DND-41 (cell line): ENCODE measurements around the gene PTPRN2.

Experiments
- ATAC-seq: fragments of 200-7000 bp; cut with Tn5 transposase; 3 replicates; pipeline ENCODE4 v1.9.1; 2021; ENCODE audit warnings: low read depth; ENCODE audit not compliant: insufficient read depth
- DNase-seq: peaks from one replicate; pipeline ENCODE4 v3.0.0-alpha.2; 2020
- H2AFZ ChIP-seq: 2 replicates; pipeline ENCODE4 v1.6.0; 2012; ENCODE audit warnings: low read depth, low read length
- H3K27ac ChIP-seq: 2 replicates; pipeline ENCODE4 v1.5.1; 2012; ENCODE audit warnings: low read length, inconsistent platforms
- H3K27me3 ChIP-seq: fragments of 200-600 bp; sonication (generic); 2 replicates; pipeline ENCODE4 v1.6.0; 2012; ENCODE audit warnings: low read length, mild to moderate bottlenecking, inconsistent platforms; ENCODE audit not compliant: insufficient read depth, poor library complexity
- H3K36me3 ChIP-seq: 2 replicates; pipeline ENCODE4 v1.5.1; 2012; ENCODE audit warnings: low read length, inconsistent platforms; ENCODE audit not compliant: insufficient read depth
- H3K4me1 ChIP-seq: 2 replicates; pipeline ENCODE4 v1.5.1; 2012; ENCODE audit warnings: mild to moderate bottlenecking, low read length; ENCODE audit not compliant: insufficient read depth
- H3K4me2 ChIP-seq: 2 replicates; pipeline ENCODE4 v1.6.0; 2012; ENCODE audit warnings: mild to moderate bottlenecking, moderate library complexity, low read length, inconsistent platforms; ENCODE audit not compliant: insufficient read depth
- H3K4me3 ChIP-seq, 2 experiments: fragments of 200-600 bp in 1 of 2; shearing (Covaris generic) in 1 of 2; 2 replicates each; pipeline ENCODE4 v1.5.1; 2012 to 2016; ENCODE audit warnings: inconsistent platforms in 2 of 2, low read length in 2 of 2, mild to moderate bottlenecking in 2 of 2, low read depth in 1 of 2, moderate library complexity in 1 of 2
- H3K79me2 ChIP-seq: 2 replicates; pipeline ENCODE4 v1.6.0; 2012; ENCODE audit warnings: low read length, inconsistent platforms; ENCODE audit not compliant: insufficient read depth
- H3K9ac ChIP-seq: 2 replicates; pipeline ENCODE4 v1.6.0; 2012; ENCODE audit warnings: low read depth, mild to moderate bottlenecking, inconsistent platforms, low read length, moderate library complexity
- H3K9me3 ChIP-seq: 2 replicates; pipeline ENCODE4 v1.5.1; 2012; ENCODE audit warnings: low read length, moderate library complexity, mild to moderate bottlenecking, inconsistent platforms; ENCODE audit not compliant: insufficient read depth, severe bottlenecking
- H4K20me1 ChIP-seq: 2 replicates; pipeline ENCODE4 v1.6.0; 2012; ENCODE audit warnings: low read length; ENCODE audit not compliant: insufficient read depth
- CTCF ChIP-seq: IDR thresholded peaks from 2 replicates; pipeline ENCODE4 v1.5.1; 2012; ENCODE audit warnings: borderline replicate concordance, low read length, moderate library complexity, mild to moderate bottlenecking; ENCODE audit not compliant: poor library complexity, severe bottlenecking; ENCODE audit errors: extremely low read depth
- EZH2 ChIP-seq: IDR thresholded peaks from 3 replicates; pipeline ENCODE4 v1.6.1; 2012; ENCODE audit warnings: borderline replicate concordance, low read depth, mild to moderate bottlenecking, moderate library complexity, low read length, inconsistent platforms; ENCODE audit not compliant: severe bottlenecking

Gene PTPRN2

GRCh38 chr7:157799076-157799685 is 788.4 kb downstream of the PTPRN2 start:
- no peak for ATAC-seq
- peaks cover 1% of the 10 kb centered on the region; the same call in 1 of the 2 replicates for H4K20me1 ChIP-seq
- no peak overlapping the region for H2AFZ ChIP-seq
- H3K4me3 ChIP-seq = no peak overlapping the region
- H3K36me3 ChIP-seq = no peaks in the 10 kb centered on the region
- TF ChIP-seq EZH2 (no peak), CTCF (no peak)
- no peak overlapping the region for H3K9ac ChIP-seq
- no peak overlapping the region for H3K4me2 ChIP-seq
- H3K9me3 ChIP-seq = no peaks in the 10 kb centered on the region
- H3K79me2 ChIP-seq = no peaks in the 10 kb centered on the region
- no peaks in the 10 kb centered on the region for H3K4me1 ChIP-seq
- no peak overlapping the region for H3K27ac ChIP-seq
- H3K27me3 ChIP-seq = no peaks in the 10 kb centered on the region
- no peak for DNase-seq

- Histone ChIP-seq H3K4me1 (no peaks in the 10 kb centered on the region), H3K9me3 (no peaks in the 10 kb centered on the region), H3K36me3 (no peaks in the 10 kb centered on the region), H3K9ac (no peak overlapping the region), H3K27me3 (no peaks in the 10 kb centered on the region), H4K20me1 (no peaks in the 10 kb centered on the region), H3K79me2 (no peaks in the 10 kb centered on the region), H3K27ac (no peak overlapping the region), H2AFZ (no peak overlapping the region), H3K4me2 (no peak overlapping the region), H3K4me3 (no peak overlapping the region)
- ATAC-seq (no peak), DNase-seq (no peak)
- TF ChIP-seq EZH2 = no peak
- no peak for TF ChIP-seq CTCF
These were observed 790.3 kb downstream of the PTPRN2 start for GRCh38 chr7:157797361-157797760.

- H3K27ac ChIP-seq = no peak overlapping the region
- TF ChIP-seq CTCF = no peak
- TF ChIP-seq EZH2 = no peak
- no peaks in the 10 kb centered on the region for H3K36me3 ChIP-seq
- no peaks in the 10 kb centered on the region for H3K27me3 ChIP-seq
- ATAC-seq (no peak), DNase-seq (no peak)
- no peak overlapping the region for H3K4me3 ChIP-seq
- H3K4me1 ChIP-seq = no peaks in the 10 kb centered on the region
- no peaks in the 10 kb centered on the region for H3K9me3 ChIP-seq
- H4K20me1 ChIP-seq = no peaks in the 10 kb centered on the region
- no peaks in the 10 kb centered on the region for H3K79me2 ChIP-seq
- H2AFZ ChIP-seq = no peak overlapping the region
- no peak overlapping the region for H3K4me2 ChIP-seq
- H3K9ac ChIP-seq = no peak overlapping the region
These were observed 790.8 kb downstream of the PTPRN2 start for GRCh38 chr7:157796846-157797245.

- Histone ChIP-seq H4K20me1 (no peaks in the 10 kb centered on the region), H3K9me3 (no peaks in the 10 kb centered on the region), H3K4me1 (no peaks in the 10 kb centered on the region), H3K4me2 (no peak overlapping the region), H3K27me3 (no peaks in the 10 kb centered on the region), H3K9ac (no peak overlapping the region), H2AFZ (no peak overlapping the region), H3K79me2 (no peaks in the 10 kb centered on the region), H3K27ac (no peak overlapping the region), H3K4me3 (no peak overlapping the region), H3K36me3 (no peaks in the 10 kb centered on the region)
- no peak for ATAC-seq
- TF ChIP-seq CTCF (no peak), EZH2 (no peak)
- no peak for DNase-seq
These were observed 792.0 kb downstream of the PTPRN2 start for GRCh38 chr7:157795643-157796042.
